OCI-LY7 (cell line): ENCODE results near the gene DAP3. TPM values are rescaled to one million over a fixed set of nuclear protein-coding genes. Genes with fewer than 3 reads are reported as not detected.
"Not testable (repeated sequence)": the region's sequence is repeated elsewhere in the genome, so short reads cannot be mapped to it uniquely, and the experiment has no call there.

ENCODE experiments used
- BruUV-seq: library from RNA; stranded (reverse); fragments of 400-500 nt; replicated peaks from 2 replicates; lab custom pipeline; 2021; lab: Mats Ljungman, UMichigan
- CTCF ChIA-PET: fragments of 300-600 bp; sonication (Branson Sonifier 250); formaldehyde crosslinking; loops from one replicate; lab custom pipeline; 2022; ENCODE audit warnings: antibody characterized with exemption; ENCODE audit not compliant: unreplicated experiment; lab: Charles Lee
- POLR2A ChIA-PET: fragments of 300-600 bp; sonication (Branson Sonifier 250); formaldehyde crosslinking; loops from one replicate; lab custom pipeline; 2022; ENCODE audit warnings: antibody characterized with exemption; lab: Charles Lee
- DNase-seq: peaks from one replicate; pipeline ENCODE4 v3.0.0-alpha.2; 2015; ENCODE audit warnings: low spot score
- H2AFZ ChIP-seq: fragments of 200-600 bp; sonication (generic), shearing (Covaris generic); 2 replicates; pipeline ENCODE4 v1.6.1; 2014; ENCODE audit warnings: mild to moderate bottlenecking, antibody characterized with exemption, low read length, moderate library complexity
- H3K27ac ChIP-seq: fragments of 200-600 bp; sonication (generic); 2 replicates; pipeline ENCODE4 v1.5.1; 2014; ENCODE audit warnings: mixed run types, low read depth, mild to moderate bottlenecking, moderate library complexity, low read length, inconsistent platforms; ENCODE audit not compliant: poor library complexity, severe bottlenecking
- H3K36me3 ChIP-seq: fragments of 200-600 bp; sonication (generic); 2 replicates; pipeline ENCODE4 v1.6.1; 2014; ENCODE audit warnings: mild to moderate bottlenecking, antibody characterized with exemption, low read length, moderate library complexity, mixed read lengths; ENCODE audit not compliant: insufficient read depth
- H3K4me1 ChIP-seq: fragments of 200-600 bp; sonication (generic); 2 replicates; pipeline ENCODE4 v1.5.1; 2014; ENCODE audit warnings: mild to moderate bottlenecking, low read length; ENCODE audit not compliant: insufficient read depth, poor library complexity, severe bottlenecking
- H3K4me2 ChIP-seq: fragments of 200-600 bp; sonication (generic); 2 replicates; pipeline ENCODE4 v1.6.1; 2014; ENCODE audit warnings: mild to moderate bottlenecking, low read length
- H3K4me3 ChIP-seq: fragments of 200-600 bp; sonication (generic); 2 replicates; pipeline ENCODE4 v1.5.1; 2014; ENCODE audit warnings: mild to moderate bottlenecking, low read depth, low read length; ENCODE audit not compliant: poor library complexity, severe bottlenecking
- H3K79me2 ChIP-seq: fragments of 200-600 bp; sonication (generic); 2 replicates; pipeline ENCODE4 v1.6.1; 2016; ENCODE audit warnings: low read depth, mild to moderate bottlenecking, low read length, moderate library complexity, mixed read lengths; ENCODE audit not compliant: insufficient read depth
- H3K9me2 ChIP-seq: fragments of 200-600 bp; sonication (generic); 2 replicates; pipeline ENCODE4 v1.6.1; 2016; ENCODE audit warnings: mild to moderate bottlenecking, low read length, mixed read lengths; ENCODE audit not compliant: insufficient read depth
- H3K9me3 ChIP-seq: fragments of 200-600 bp; sonication (generic); 2 replicates; pipeline ENCODE4 v1.6.1; 2014; ENCODE audit warnings: mild to moderate bottlenecking, mixed run types, low read length, mixed read lengths
- H4K20me1 ChIP-seq: fragments of 200-600 bp; sonication (generic); 2 replicates; pipeline ENCODE4 v1.6.1; 2014; ENCODE audit warnings: mild to moderate bottlenecking, antibody characterized with exemption, low read length, moderate library complexity, mixed read lengths; ENCODE audit not compliant: insufficient read depth
- EZH2phosphoT487 ChIP-seq: fragments of 200-600 bp; sonication (generic); IDR thresholded peaks from 2 replicates; pipeline ENCODE4 v1.6.1; 2018; ENCODE audit warnings: low read depth, borderline replicate concordance, mild to moderate bottlenecking, mixed run types, antibody characterized with exemption, low read length, moderate library complexity, mixed read lengths
- intact Hi-C: fragments of 100-400 bp; cut with micrococcal nuclease; formaldehyde crosslinking; loops from one replicate; pipeline ENCODE4 v1.10.0; 2022; ENCODE audit not compliant: unreplicated experiment
- total RNA-seq, 2 experiments: library from RNA; depleted of rRNA in 1 of 2; stranded (reverse); fragments of >200 nt in 1 of 2; shearing (Covaris generic) in 1 of 2; gene quantifications; 2 replicates each; pipeline ENCODE4 v1.2.3, GENCODE V29; 2014 to 2022
- TF ChIP-seq, protein P1 (sequence below): fragments of 200-600 bp; sonication (generic); conservative IDR thresholded peaks from 2 replicates; pipeline ENCODE4 v1.5.1; 2014; ENCODE audit warnings: mild to moderate bottlenecking, antibody characterized with exemption, low read length, moderate library complexity, mixed read lengths

The DAP3 gene
- total RNA-seq, 2 experiments from 2014 or later: 110 to 178 TPM

DNA sequence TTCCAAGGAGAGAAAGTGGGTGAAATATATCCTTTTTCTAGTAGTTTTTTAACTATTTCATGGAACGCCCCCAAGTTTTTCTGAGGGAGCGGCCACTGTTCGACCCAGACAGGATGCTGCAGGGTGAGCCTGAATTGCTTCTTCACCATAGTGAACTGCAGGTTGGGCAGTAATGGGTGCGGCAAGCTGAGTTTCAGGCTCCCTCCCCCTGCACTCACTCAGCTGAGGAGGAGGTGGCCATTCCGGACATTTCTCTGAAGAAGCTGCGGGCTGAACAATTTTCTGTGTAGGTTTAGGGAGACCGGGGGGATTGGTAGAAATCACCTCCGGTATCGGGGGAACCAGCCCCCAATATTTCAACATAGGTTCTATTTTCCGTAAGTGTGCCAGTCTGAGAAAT, 8.2 kb downstream of the DAP3 start:
- Histone ChIP-seq H3K79me2 (peaks cover 87% of the 10 kb centered on the region), H3K4me3 (no peak overlapping the region), H3K9me2 (no peaks in the 10 kb centered on the region), H3K4me1 (no peaks in the 10 kb centered on the region), H3K36me3 (peaks cover 83% of the 10 kb centered on the region), H3K9me3 (peaks cover 32% of the 10 kb centered on the region), H3K4me2 (no peak overlapping the region), H4K20me1 (no peaks in the 10 kb centered on the region), H3K27ac (no peak overlapping the region), H2AFZ (no peak overlapping the region)
- BruUV-seq: no TSS peak
- intact Hi-C loops: no loop called here
- POLR2A ChIA-PET: no interaction called here
- CTCF ChIA-PET: no interaction called here
- DNase-seq: no peak
- TF ChIP-seq EZH2phosphoT487: no peak
- TF ChIP-seq, protein P1, sequence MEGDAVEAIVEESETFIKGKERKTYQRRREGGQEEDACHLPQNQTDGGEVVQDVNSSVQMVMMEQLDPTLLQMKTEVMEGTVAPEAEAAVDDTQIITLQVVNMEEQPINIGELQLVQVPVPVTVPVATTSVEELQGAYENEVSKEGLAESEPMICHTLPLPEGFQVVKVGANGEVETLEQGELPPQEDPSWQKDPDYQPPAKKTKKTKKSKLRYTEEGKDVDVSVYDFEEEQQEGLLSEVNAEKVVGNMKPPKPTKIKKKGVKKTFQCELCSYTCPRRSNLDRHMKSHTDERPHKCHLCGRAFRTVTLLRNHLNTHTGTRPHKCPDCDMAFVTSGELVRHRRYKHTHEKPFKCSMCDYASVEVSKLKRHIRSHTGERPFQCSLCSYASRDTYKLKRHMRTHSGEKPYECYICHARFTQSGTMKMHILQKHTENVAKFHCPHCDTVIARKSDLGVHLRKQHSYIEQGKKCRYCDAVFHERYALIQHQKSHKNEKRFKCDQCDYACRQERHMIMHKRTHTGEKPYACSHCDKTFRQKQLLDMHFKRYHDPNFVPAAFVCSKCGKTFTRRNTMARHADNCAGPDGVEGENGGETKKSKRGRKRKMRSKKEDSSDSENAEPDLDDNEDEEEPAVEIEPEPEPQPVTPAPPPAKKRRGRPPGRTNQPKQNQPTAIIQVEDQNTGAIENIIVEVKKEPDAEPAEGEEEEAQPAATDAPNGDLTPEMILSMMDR: no peak

DNA sequence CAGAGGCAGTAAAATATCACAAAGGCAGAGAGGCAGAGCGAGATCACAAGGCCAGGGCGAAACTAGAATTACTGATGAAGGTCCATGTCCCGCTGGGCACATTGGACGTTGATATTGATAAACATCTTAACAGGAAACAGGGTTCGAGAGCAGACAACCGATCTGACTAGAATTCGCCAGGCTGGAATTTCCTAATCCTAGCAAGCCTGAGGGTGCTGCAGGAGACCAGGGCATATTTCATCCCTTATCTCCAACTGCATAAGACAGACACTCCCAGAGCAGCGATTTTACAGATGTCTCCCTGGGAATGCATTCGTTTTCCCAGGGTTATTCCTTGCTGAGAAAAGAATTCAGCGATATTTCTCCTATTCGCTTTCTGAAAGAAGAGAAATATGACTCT, 8.7 kb downstream of the DAP3 start:
- DNase-seq, CTCF ChIA-PET, H3K27ac ChIP-seq, POLR2A ChIA-PET, H3K4me1 ChIP-seq, H4K20me1 ChIP-seq, H3K4me3 ChIP-seq, H3K4me2 ChIP-seq, intact Hi-C loops, H3K9me2 ChIP-seq, BruUV-seq, H2AFZ ChIP-seq: not testable (repeated sequence)
- H3K79me2 ChIP-seq: peaks cover 87% of the 10 kb centered on the region
- H3K36me3 ChIP-seq: peaks cover 80% of the 10 kb centered on the region
- peaks cover 26% of the 10 kb centered on the region for H3K9me3 ChIP-seq

DNA sequence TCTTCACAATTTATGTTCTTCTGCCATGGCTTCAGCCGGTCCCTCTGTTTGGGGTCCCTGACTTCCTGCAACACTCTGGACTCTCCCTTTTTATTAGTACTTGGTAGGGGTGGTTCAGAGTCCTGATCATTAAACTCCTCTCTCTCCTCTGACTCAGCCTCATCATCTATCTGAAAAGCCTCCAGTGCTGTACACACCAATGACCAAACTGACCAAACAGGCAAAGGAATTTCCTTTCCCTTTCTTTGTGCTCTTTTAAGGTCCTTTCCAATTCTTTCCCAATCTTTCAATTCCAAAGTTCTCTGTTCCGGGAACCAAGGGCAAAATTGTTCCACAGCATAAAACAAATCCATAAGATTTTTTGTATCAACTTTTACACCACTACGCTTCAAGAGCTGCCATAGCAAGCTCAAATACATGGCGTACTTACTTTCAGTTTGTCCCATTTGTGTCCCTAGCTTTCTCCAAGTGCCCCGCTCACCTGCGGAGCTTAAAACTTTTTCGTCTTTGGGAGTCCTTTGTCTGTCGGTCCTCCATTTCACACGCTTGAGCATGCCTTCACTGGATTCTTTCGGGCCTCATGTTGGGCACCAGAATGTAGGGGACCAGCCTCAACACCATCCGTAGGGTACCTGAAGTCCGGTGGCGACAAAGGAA, 9.6 kb downstream of the DAP3 start:
- no peak overlapping the region for H3K4me3 ChIP-seq
- BruUV-seq: no TSS peak
- peaks cover 86% of the 10 kb centered on the region for H3K79me2 ChIP-seq
- no peaks in the 10 kb centered on the region for H3K4me1 ChIP-seq
- H3K9me2 ChIP-seq: no peaks in the 10 kb centered on the region
- POLR2A ChIA-PET: no interaction called here
- H4K20me1 ChIP-seq: no peaks in the 10 kb centered on the region
- H3K9me3 ChIP-seq: peaks cover 23% of the 10 kb centered on the region
- CTCF ChIA-PET: no interaction called here
- H3K27ac ChIP-seq: no peak overlapping the region
- DNase-seq: no peak
- no peak overlapping the region for H2AFZ ChIP-seq
- TF ChIP-seq EZH2phosphoT487: no peak
- TF ChIP-seq, protein P1: no peak
- intact Hi-C loops: no loop called here
- H3K36me3 ChIP-seq: peaks cover 78% of the 10 kb centered on the region
- no peak overlapping the region for H3K4me2 ChIP-seq

DNA sequence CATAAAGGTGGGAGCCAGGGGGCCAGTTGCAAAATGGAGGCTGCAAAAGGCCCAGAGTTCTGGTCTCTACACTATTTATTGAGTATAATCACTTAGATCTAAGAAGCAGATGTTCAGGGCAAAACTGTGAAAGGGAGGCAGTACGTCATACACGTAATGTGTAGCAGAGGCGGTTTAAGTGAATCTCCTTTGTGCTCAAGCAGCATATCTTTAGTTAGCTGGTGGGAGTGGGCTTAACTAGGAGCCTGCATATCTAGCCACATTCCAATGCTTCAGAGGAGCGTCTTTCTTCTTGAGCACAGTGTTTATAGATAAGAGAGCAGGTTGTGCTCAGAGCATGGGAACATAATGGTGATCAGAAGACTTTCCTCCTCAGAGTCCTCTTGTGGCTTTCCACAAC, 10.2 kb downstream of the DAP3 start:
- POLR2A ChIA-PET, BruUV-seq, H3K27ac ChIP-seq, DNase-seq, H3K4me3 ChIP-seq, H3K9me2 ChIP-seq, CTCF ChIA-PET, H4K20me1 ChIP-seq, intact Hi-C loops, H2AFZ ChIP-seq, H3K4me1 ChIP-seq, H3K4me2 ChIP-seq: not testable (repeated sequence)
- H3K9me3 ChIP-seq: peaks cover 23% of the 10 kb centered on the region
- H3K79me2 ChIP-seq: peaks cover 86% of the 10 kb centered on the region
- H3K36me3 ChIP-seq: peaks cover 77% of the 10 kb centered on the region

DNA sequence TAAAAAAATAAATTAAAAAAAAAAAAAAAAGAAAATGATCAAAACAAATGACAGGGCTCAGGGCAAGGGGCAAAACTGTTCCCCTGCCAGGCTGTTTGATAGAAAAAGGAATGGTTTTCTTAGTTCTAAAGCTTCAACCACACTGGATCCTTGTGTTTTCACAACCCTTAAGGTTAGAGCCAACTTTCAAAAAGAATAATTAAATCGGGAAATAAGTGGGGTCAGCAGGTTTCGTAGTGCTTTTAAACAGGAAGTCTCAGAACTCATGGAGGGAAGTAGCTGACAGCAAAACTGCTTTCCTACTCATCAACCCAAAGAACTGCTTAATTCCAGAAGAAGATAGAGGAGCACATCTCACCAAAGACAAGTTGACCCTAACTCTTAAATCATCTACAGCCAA, 12.8 kb downstream of the DAP3 start:
- Histone ChIP-seq H3K9me3 (peaks cover 19% of the 10 kb centered on the region), H3K36me3 (peaks cover 70% of the 10 kb centered on the region), H3K79me2 (peaks cover 86% of the 10 kb centered on the region)
- H2AFZ ChIP-seq, H3K4me1 ChIP-seq, CTCF ChIA-PET, H3K4me3 ChIP-seq, DNase-seq, BruUV-seq, intact Hi-C loops, H4K20me1 ChIP-seq, H3K9me2 ChIP-seq, H3K4me2 ChIP-seq, POLR2A ChIA-PET, H3K27ac ChIP-seq: not testable (repeated sequence)
